Right lobe of liver (tissue), 6 donors: Measurements from ENCODE around the gene PGM5. TPM values are rescaled to one million over a fixed set of nuclear protein-coding genes. Genes with fewer than 3 reads are reported as not detected.

Source experiments
- ATAC-seq, 4 donors: fragments of 200-7000 bp; cut with Tn5 transposase; one replicate each; pipeline ENCODE4 v1.9.1; 2020; ENCODE audit warnings: mild to moderate bottlenecking in 4 of 4, moderate library complexity in 4 of 4
- DNase-seq, 3 donors: peaks; one replicate each; pipeline ENCODE4 v3.0.0-alpha.2; 2020
- H3K27ac ChIP-seq, 3 donors: fragments of 200-600 bp; one replicate each; pipeline ENCODE4 v1.8.0; 2022
- H3K27me3 ChIP-seq, 2 donors: fragments of 200-600 bp; one replicate each; pipeline ENCODE4 v1.8.0; 2022
- H3K36me3 ChIP-seq, 4 donors: fragments of 200-600 bp; sonication (generic) in 1 of 4; one replicate each; pipeline versions ENCODE4 v1.5.1 to v1.8.0; 2017 to 2022; ENCODE audit warnings: control low read depth in 1 of 4
- H3K4me1 ChIP-seq, 4 donors: fragments of 200-600 bp; sonication (generic) in 1 of 4; one replicate each; pipeline versions ENCODE4 v1.5.1 to v1.8.0; 2017 to 2022; ENCODE audit warnings: control low read depth in 1 of 4
- H3K4me3 ChIP-seq, 3 donors: fragments of 200-600 bp; one replicate each; pipeline ENCODE4 v1.8.0; 2022
- H3K9me3 ChIP-seq, 4 donors: fragments of 200-600 bp; sonication (generic) in 1 of 4; one replicate each; pipeline versions ENCODE4 v1.5.1 to v1.8.0; 2017 to 2022; ENCODE audit warnings: control low read depth in 1 of 4
- POLR2A ChIP-seq: fragments of 450-650 bp; IDR thresholded peaks from one replicate; pipeline ENCODE4 v1.6.1; 2017; ENCODE audit warnings: antibody characterized with exemption, mild to moderate bottlenecking
- WGBS: methylation state at CpG from one replicate; pipeline ENCODE4 v1.1.6; 2018; ENCODE audit warnings: low coverage, low lambda C conversion rate; ENCODE audit not compliant: insufficient coverage; ENCODE audit errors: missing lambda C conversion rate; 5-methylcytosine and 5-hydroxymethylcytosine counted together
- intact Hi-C, 2 donors: fragments of 100-400 bp; cut with DNase I; formaldehyde crosslinking; loops; one replicate each; pipeline versions ENCODE4 v1.11.2 to v1.14.1; 2022
- total RNA-seq, 6 experiments: library from RNA; depleted of rRNA in 2 of 6; stranded (reverse); fragments of >200 nt in 2 of 6; fragmentation: NEBNext Ultra II Directional in 3 of 6; extraction: Animal tissue kit (Norgen Biotek cat#: 25700) in 3 of 6; gene quantifications; one replicate each; pipeline versions ENCODE4 v1.1.0 to v1.2.4, GENCODE V29; 2016 to 2023
- TF ChIP-seq, protein P1 (sequence below), 4 donors: fragments of 200-600 bp in 3 of 4; fragments of 450-650 bp in 1 of 4; IDR thresholded peaks; one replicate each; pipeline versions ENCODE4 v1.5.1 to v1.8.0; 2016 to 2022; ENCODE audit warnings: antibody characterized with exemption in 4 of 4, mild to moderate bottlenecking in 2 of 4
- donor health status: DM: no; HTN: yes; CAD: no.
- donor health status: DM: no; HTN: no; CAD: no.
- donor health status: DM: no; HTN: no; CAD: no.
- donor health status: DM: no; HTN: yes; CAD: no.
- donor health status: DM: no; HTN: yes; CAD: no.

PGM5 gene
- total RNA-seq, 6 experiments from 2014 or later: 1.4 to 3.5 (median 2.9) TPM

DNA sequence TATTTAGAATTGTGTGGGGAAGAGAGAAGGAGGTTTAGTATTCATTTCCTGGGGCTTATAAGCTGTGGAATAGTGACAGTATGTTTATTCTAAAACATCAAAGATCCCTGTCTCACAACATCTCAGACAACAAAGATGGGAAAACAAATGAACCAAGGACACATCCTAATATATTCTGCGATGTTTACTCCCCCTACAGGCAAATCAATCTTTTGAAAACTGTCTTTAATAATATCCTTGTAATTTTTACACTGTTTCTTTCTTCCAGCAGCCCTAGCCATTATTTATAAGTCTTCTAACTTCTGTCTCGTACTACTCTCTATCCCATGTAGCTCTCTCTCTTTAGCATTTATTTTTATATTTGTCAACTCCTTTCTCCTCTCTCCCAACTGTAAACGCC, 217.7 kb downstream of the PGM5 start:
- no peaks in the 10 kb centered on the region for H3K36me3 ChIP-seq
- DNase-seq (no peak), ATAC-seq (no peak)
- no peak overlapping the region for H3K27ac ChIP-seq
- intact Hi-C loops: loop anchor here in 1 of 2 donors (10.0 kb wide), 1 partner anchor 431 kb away; no protein-coding TSS in a partner anchor
- TF ChIP-seq, protein P1, sequence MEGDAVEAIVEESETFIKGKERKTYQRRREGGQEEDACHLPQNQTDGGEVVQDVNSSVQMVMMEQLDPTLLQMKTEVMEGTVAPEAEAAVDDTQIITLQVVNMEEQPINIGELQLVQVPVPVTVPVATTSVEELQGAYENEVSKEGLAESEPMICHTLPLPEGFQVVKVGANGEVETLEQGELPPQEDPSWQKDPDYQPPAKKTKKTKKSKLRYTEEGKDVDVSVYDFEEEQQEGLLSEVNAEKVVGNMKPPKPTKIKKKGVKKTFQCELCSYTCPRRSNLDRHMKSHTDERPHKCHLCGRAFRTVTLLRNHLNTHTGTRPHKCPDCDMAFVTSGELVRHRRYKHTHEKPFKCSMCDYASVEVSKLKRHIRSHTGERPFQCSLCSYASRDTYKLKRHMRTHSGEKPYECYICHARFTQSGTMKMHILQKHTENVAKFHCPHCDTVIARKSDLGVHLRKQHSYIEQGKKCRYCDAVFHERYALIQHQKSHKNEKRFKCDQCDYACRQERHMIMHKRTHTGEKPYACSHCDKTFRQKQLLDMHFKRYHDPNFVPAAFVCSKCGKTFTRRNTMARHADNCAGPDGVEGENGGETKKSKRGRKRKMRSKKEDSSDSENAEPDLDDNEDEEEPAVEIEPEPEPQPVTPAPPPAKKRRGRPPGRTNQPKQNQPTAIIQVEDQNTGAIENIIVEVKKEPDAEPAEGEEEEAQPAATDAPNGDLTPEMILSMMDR (IDR thresholded peaks at IDR 0.05): peak; percentile 23 to 28 (median 24)
- no peak for TF ChIP-seq POLR2A
- no peaks in the 10 kb centered on the region for H3K4me1 ChIP-seq
- H3K9me3 ChIP-seq: no peaks in the 10 kb centered on the region
- no peaks in the 10 kb centered on the region for H3K27me3 ChIP-seq
- 39% methylated on average over 3 of the region's 3 CpGs for WGBS
- no peak overlapping the region for H3K4me3 ChIP-seq

DNA sequence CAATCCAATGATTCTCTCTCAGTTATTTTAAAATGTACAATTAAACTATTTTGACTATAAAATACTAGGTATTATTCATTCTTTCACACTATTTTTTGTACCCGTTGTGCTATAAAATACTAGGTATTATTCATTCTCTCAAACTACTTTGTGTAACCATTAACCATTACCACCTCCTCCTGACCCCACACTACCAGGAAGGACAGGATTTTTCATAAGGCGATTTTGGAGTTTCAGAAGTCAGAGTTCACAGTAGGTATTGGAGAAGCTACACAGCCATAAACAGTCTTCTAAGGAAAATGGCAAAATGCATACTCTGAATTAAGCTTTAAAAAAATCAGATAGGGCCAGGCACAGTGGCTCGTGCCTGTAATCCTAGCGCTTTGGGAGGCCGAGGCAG, 219.4 kb downstream of the PGM5 start:
- intact Hi-C loops: loop anchor here in 1 of 2 donors (10.0 kb wide), 1 partner anchor 429 kb away; no protein-coding TSS in a partner anchor
- WGBS: 46% methylated on average over 5 of the region's 5 CpGs
- no peaks in the 10 kb centered on the region for H3K9me3 ChIP-seq
- H3K27ac ChIP-seq: no peak overlapping the region
- H3K4me3 ChIP-seq: no peak overlapping the region
- no peaks in the 10 kb centered on the region for H3K4me1 ChIP-seq
- DNase-seq: no peak
- TF ChIP-seq, protein P1 (IDR thresholded peaks at IDR 0.05): no peak
- no peak for TF ChIP-seq POLR2A
- H3K27me3 ChIP-seq: no peaks in the 10 kb centered on the region
- ATAC-seq: no peak
- H3K36me3 ChIP-seq: no peaks in the 10 kb centered on the region

GRCh38 chr9:68577774-68578591, 221.6 kb downstream of the PGM5 start:
- intact Hi-C loops: loop anchor here in 1 of 2 donors (10.0 kb wide), 1 partner anchor 427 kb away; no protein-coding TSS in a partner anchor
- ATAC-seq (no peak), DNase-seq (no peak)
- no peaks in the 10 kb centered on the region for H3K36me3 ChIP-seq
- TF ChIP-seq, protein P1 (IDR thresholded peaks at IDR 0.05): no peak
- TF ChIP-seq POLR2A: no peak
- H3K27ac ChIP-seq: no peak overlapping the region
- WGBS: 55% methylated on average over 6 of the region's 7 CpGs
- H3K4me3 ChIP-seq: no peak overlapping the region
- no peaks in the 10 kb centered on the region for H3K27me3 ChIP-seq
- no peaks in the 10 kb centered on the region for H3K9me3 ChIP-seq
- H3K4me1 ChIP-seq: no peaks in the 10 kb centered on the region

Other genes with a start within 250 kb of the PGM5 start
- gene ZNG1C, start 114.6 kb upstream of the PGM5 start, total RNA-seq: 10 to 100 TPM; 14.2 to 19.8 (median 17.9) TPM
- gene FOXD4L3, start 53.7 kb upstream of the PGM5 start, total RNA-seq: under 1 TPM in 2 of 6 experiments, not detected in 4; 0.11 to 0.12 TPM
- under 1 TPM in 3 of 6 experiments, not detected in 3; 0.22 to 0.50 (median 0.25) TPM for gene TMEM252, start 184.3 kb downstream of the PGM5 start, total RNA-seq